Liver (tissue), 9 donors: ENCODE data around the gene FRMD4A. TPM values are rescaled to one million over a fixed set of nuclear protein-coding genes. Genes with fewer than 3 reads are reported as not detected.

ENCODE experiments used
- DNase-seq: peaks from one replicate; pipeline ENCODE4 v3.0.0-alpha.2; 2017; ENCODE audit warnings: low spot score
- H3K27ac ChIP-seq, 2 donors: one replicate each; pipeline ENCODE4 v1.7.0; 2013; ENCODE audit warnings: inconsistent platforms in 2 of 2, low read length in 2 of 2, control low read depth in 1 of 2, low read depth in 1 of 2, mild to moderate bottlenecking in 1 of 2
- H3K27me3 ChIP-seq, 4 donors: one replicate each; pipeline versions ENCODE4 v1.6.1 to v1.7.0; 2013; ENCODE audit warnings: low read length in 3 of 4, inconsistent platforms in 1 of 4, mild to moderate bottlenecking in 1 of 4, moderate library complexity in 1 of 4; ENCODE audit not compliant: control insufficient read depth in 4 of 4, insufficient read depth in 4 of 4
- H3K36me3 ChIP-seq, 4 donors: one replicate each; pipeline versions ENCODE4 v1.6.1 to v1.7.0; 2013; ENCODE audit warnings: low read length in 3 of 4, mild to moderate bottlenecking in 3 of 4, low read depth in 1 of 4, moderate library complexity in 1 of 4; ENCODE audit not compliant: control insufficient read depth in 4 of 4, insufficient read depth in 3 of 4
- H3K4me1 ChIP-seq, 4 donors: one replicate each; pipeline versions ENCODE4 v1.6.1 to v1.7.0; 2013; ENCODE audit warnings: low read length in 3 of 4, mild to moderate bottlenecking in 3 of 4, moderate library complexity in 1 of 4; ENCODE audit not compliant: control insufficient read depth in 4 of 4, insufficient read depth in 4 of 4
- H3K4me3 ChIP-seq, 3 donors: one replicate each; pipeline versions ENCODE4 v1.6.1 to v1.7.0; 2013; ENCODE audit warnings: low read length in 3 of 3, control low read depth in 1 of 3, low read depth in 1 of 3, mild to moderate bottlenecking in 1 of 3
- H3K9ac ChIP-seq, 2 donors: one replicate each; pipeline ENCODE4 v1.7.0; 2013; ENCODE audit warnings: low read length in 2 of 2, mild to moderate bottlenecking in 2 of 2, moderate library complexity in 2 of 2, control low read depth in 1 of 2, low read depth in 1 of 2
- H3K9me3 ChIP-seq, 4 donors: one replicate each; pipeline versions ENCODE4 v1.6.1 to v1.7.0; 2013; ENCODE audit warnings: low read length in 3 of 4; ENCODE audit not compliant: control insufficient read depth in 4 of 4
- ATF3 ChIP-seq: IDR thresholded peaks from 2 replicates; pipeline ENCODE4 v1.6.1; 2016; ENCODE audit warnings: antibody characterized with exemption
- CTCF ChIP-seq: fragments of 150-350 bp; IDR thresholded peaks from 2 replicates; pipeline ENCODE4 v1.5.1; 2017; ENCODE audit warnings: improper control_type of control experiment, low read depth, low read length; ENCODE audit not compliant: missing input control
- FOXA1 ChIP-seq: IDR thresholded peaks from 2 replicates; pipeline ENCODE4 v1.6.1; 2016; ENCODE audit warnings: antibody characterized with exemption
- FOXA2 ChIP-seq: IDR thresholded peaks from 2 replicates; pipeline ENCODE4 v1.6.1; 2016; ENCODE audit warnings: antibody characterized with exemption
- GABPA ChIP-seq, 2 donors: IDR thresholded peaks in 1 of 2; conservative IDR thresholded peaks in 1 of 2; 2 replicates each; pipeline ENCODE4 v1.6.1; 2016; ENCODE audit warnings: antibody characterized with exemption in 2 of 2, mild to moderate bottlenecking in 1 of 2, moderate library complexity in 1 of 2
- HNF4G ChIP-seq: IDR thresholded peaks from 2 replicates; pipeline ENCODE4 v1.6.1; 2016; ENCODE audit warnings: antibody characterized with exemption
- JUND ChIP-seq, 2 donors: IDR thresholded peaks; 2 replicates each; pipeline ENCODE4 v1.6.1; 2016; ENCODE audit warnings: antibody characterized with exemption in 2 of 2
- MAX ChIP-seq: IDR thresholded peaks from 2 replicates; pipeline ENCODE4 v1.6.1; 2016; ENCODE audit warnings: antibody characterized with exemption
- NR2F2 ChIP-seq: IDR thresholded peaks from 2 replicates; pipeline ENCODE4 v1.6.1; 2016; ENCODE audit warnings: antibody characterized with exemption
- RAD21 ChIP-seq, 2 donors: IDR thresholded peaks; 2 replicates each; pipeline ENCODE4 v1.6.1; 2016; ENCODE audit warnings: antibody characterized with exemption in 2 of 2, mild to moderate bottlenecking in 2 of 2
- REST ChIP-seq: IDR thresholded peaks from 2 replicates; pipeline ENCODE4 v1.6.1; 2016; ENCODE audit warnings: antibody characterized with exemption, mild to moderate bottlenecking
- SP1 ChIP-seq: IDR thresholded peaks from 2 replicates; pipeline ENCODE4 v1.6.1; 2018; ENCODE audit warnings: antibody characterized with exemption, mild to moderate bottlenecking
- TAF1 ChIP-seq: conservative IDR thresholded peaks from 2 replicates; pipeline ENCODE4 v1.6.1; 2016; ENCODE audit warnings: antibody characterized with exemption, mild to moderate bottlenecking
- YY1 ChIP-seq: IDR thresholded peaks from 2 replicates; pipeline ENCODE4 v1.6.1; 2016; ENCODE audit warnings: antibody characterized with exemption, mild to moderate bottlenecking
- ZBTB33 ChIP-seq: IDR thresholded peaks from 2 replicates; pipeline ENCODE4 v1.6.1; 2016; ENCODE audit warnings: antibody characterized with exemption
- WGBS: extraction: QIAGEN DNeasy Blood & Tissue Kit; methylation state at CpG from one replicate; pipeline ENCODE4 v1.1.7; 2013; 5-methylcytosine and 5-hydroxymethylcytosine counted together
- polyA plus RNA-seq, 2 donors: library from polyadenylated mRNA; stranded (reverse) in 1 of 2; unstranded in 1 of 2; fragments of 200-250 nt in 1 of 2; fragments of >200 nt in 1 of 2; fragmentation: Nextera tagmentation in 1 of 2; extraction: Ambion mirVana in 1 of 2; gene quantifications; one replicate each; pipeline versions ENCODE4 v1.2.1 to v1.2.3, GENCODE V29; 2013 to 2015
- total RNA-seq, 2 donors: library from RNA; depleted of rRNA; stranded (reverse); fragments of >200 nt; gene quantifications; one replicate each; pipeline ENCODE4 v1.2.3, GENCODE V29; 2014
- donor health status: healthy.
- donor health status: healthy.
- donor health status: healthy.
- donor health status: healthy.
- donor health status: healthy.

Gene FRMD4A
- total and polyA plus RNA-seq, 4 donors = 8.2 to 34.3 (median 13.1) TPM

GRCh38 chr10:14111208-14111607 lies 219.5 kb downstream of the FRMD4A start:
- no peak for TF ChIP-seq HNF4G
- no peak for TF ChIP-seq JUND (IDR thresholded peaks at IDR 0.05)
- no peak for TF ChIP-seq GABPA (IDR thresholded peaks at IDR 0.05 in 1 of 2, conservative IDR thresholded peaks at IDR 0.05 in 1 of 2)
- no peak for TF ChIP-seq NR2F2
- TF ChIP-seq REST = no peak
- no peak for TF ChIP-seq YY1
- no peak for TF ChIP-seq SP1
- TF ChIP-seq ZBTB33 = no peak
- TF ChIP-seq FOXA2 = no peak
- TF ChIP-seq CTCF = no peak
- no peak for TF ChIP-seq RAD21 (IDR thresholded peaks at IDR 0.05)
- TF ChIP-seq ATF3 = no peak
- TF ChIP-seq FOXA1 = no peak
- Histone ChIP-seq H3K27ac (no peak overlapping the region), H3K27me3 (no peaks in the 10 kb centered on the region), H3K9me3 (no peaks in the 10 kb centered on the region), H3K36me3 (no peaks in the 10 kb centered on the region), H3K9ac (no peak overlapping the region), H3K4me1 (no peaks in the 10 kb centered on the region), H3K4me3 (no peak overlapping the region)
- WGBS = 82% methylated on average over 1 of the region's 1 CpG
- no peak for DNase-seq

GRCh38 chr10:14106828-14107227 lies 223.9 kb downstream of the FRMD4A start:
- Histone ChIP-seq H3K27me3 (no peaks in the 10 kb centered on the region), H3K36me3 (no peaks in the 10 kb centered on the region), H3K9me3 (no peaks in the 10 kb centered on the region), H3K4me3 (no peak overlapping the region), H3K9ac (no peak overlapping the region), H3K4me1 (no peaks in the 10 kb centered on the region), H3K27ac (no peak overlapping the region)
- WGBS = 89% methylated on average over 3 of the region's 3 CpGs
- no peak for DNase-seq
- TF ChIP-seq CTCF = no peak
- no peak for TF ChIP-seq REST
- no peak for TF ChIP-seq ATF3
- TF ChIP-seq JUND (IDR thresholded peaks at IDR 0.05) = no peak
- no peak for TF ChIP-seq SP1
- TF ChIP-seq MAX = no peak
- TF ChIP-seq TAF1 = no peak
- no peak for TF ChIP-seq FOXA1
- TF ChIP-seq HNF4G = no peak
- no peak for TF ChIP-seq FOXA2
- TF ChIP-seq GABPA (IDR thresholded peaks at IDR 0.05 in 1 of 2, conservative IDR thresholded peaks at IDR 0.05 in 1 of 2) = no peak
- TF ChIP-seq YY1 = no peak
- no peak for TF ChIP-seq RAD21 (IDR thresholded peaks at IDR 0.05)
